Measurements from ENCODE around the gene GAMT. TPM values are rescaled to one million over a fixed set of nuclear protein-coding genes. Genes with fewer than 3 reads are reported as not detected.
A peak's percentile ranks its signal among the peaks of the same experiment; 100 is the strongest.

GAMT gene
- total RNA-seq, 1 experiment from 2014 or later = 27.7 TPM

- TF ChIP-seq HMGA2 (CRISPR knock-in tag; IDR thresholded peaks at IDR 0.05) (no peak), ZNF121 (CRISPR knock-in tag; IDR thresholded peaks at IDR 0.05) (peak; percentile 40; the same call in 1 of the 2 replicates)
- POLR2A ChIA-PET = no interaction called here
- Mint-ChIP-seq H3K27ac (no peak overlapping the region; the same call in 1 of the 2 replicates), H3K9me3 (no peaks in the 10 kb centered on the region), H3K4me1 (peaks cover 28% of the 10 kb centered on the region), H3K4me3 (peak overlapping the region; percentile 22), H3K27me3 (ENCODE audit: low read depth) (no peaks in the 10 kb centered on the region), H3K36me3 (peaks cover 13% of the 10 kb centered on the region)
- DNase-seq (ENCODE audit: low spot score) (no peak), ATAC-seq (no peak)
- CTCF ChIA-PET = no interaction called here
Measured at GRCh38 chr19:1353144-1353543, 48.2 kb downstream of the GAMT start.

GRCh38 chr19:1351381-1351851 is 49.9 kb downstream of the GAMT start:
- Mint-ChIP-seq H3K36me3 (no peaks in the 10 kb centered on the region; the same call in none of the 2 replicates), H3K27me3 (ENCODE audit: low read depth) (no peaks in the 10 kb centered on the region), H3K27ac (no peak overlapping the region), H3K4me3 (no peak overlapping the region), H3K4me1 (peaks cover 11% of the 10 kb centered on the region), H3K9me3 (no peaks in the 10 kb centered on the region)
- DNase-seq (ENCODE audit: low spot score) (no peak), ATAC-seq (no peak)
- no peak for TF ChIP-seq ARID4B (CRISPR knock-in tag; IDR thresholded peaks at IDR 0.05; ENCODE audit: borderline replicate concordance)
- TF ChIP-seq ZMAT4 (CRISPR knock-in tag; IDR thresholded peaks at IDR 0.05) = no peak
- POLR2A ChIA-PET = no interaction called here
- CTCF ChIA-PET = interaction anchor here (1.5 kb wide), 1 partner anchor 36 kb away, joined by 3 read pairs; no protein-coding TSS in a partner anchor

GRCh38 chr19:1350867-1351266 is 50.5 kb downstream of the GAMT start:
- Mint-ChIP-seq H3K4me3 (no peak overlapping the region), H3K27ac (no peak overlapping the region), H3K36me3 (no peaks in the 10 kb centered on the region; the same call in 1 of the 2 replicates), H3K4me1 (peaks cover 6% of the 10 kb centered on the region), H3K9me3 (no peaks in the 10 kb centered on the region), H3K27me3 (ENCODE audit: low read depth) (no peaks in the 10 kb centered on the region)
- ChIA-PET CTCF (interaction anchor here (1.5 kb wide), 1 partner anchor 35 kb away, joined by 3 read pairs; no protein-coding TSS in a partner anchor), POLR2A (no interaction called here)
- DNase-seq (ENCODE audit: low spot score) (no peak), ATAC-seq (no peak)
- TF ChIP-seq NR1H2 (CRISPR knock-in tag; IDR thresholded peaks at IDR 0.05) (no peak), ERG (CRISPR knock-in tag; IDR thresholded peaks at IDR 0.05) (no peak), MLX (CRISPR knock-in tag; IDR thresholded peaks at IDR 0.05) (no peak), KAT7 (CRISPR knock-in tag; IDR thresholded peaks at IDR 0.05; ENCODE audit: borderline replicate concordance) (no peak), ESRRA (CRISPR knock-in tag; IDR thresholded peaks at IDR 0.05; ENCODE audit: borderline replicate concordance) (no peak), ZNF423 (CRISPR knock-in tag; IDR thresholded peaks at IDR 0.05) (no peak), MYBL2 (CRISPR knock-in tag; IDR thresholded peaks at IDR 0.05) (no peak), PREB (CRISPR knock-in tag; IDR thresholded peaks at IDR 0.05; ENCODE audit: borderline replicate concordance) (no peak), FOXP4 (CRISPR knock-in tag; IDR thresholded peaks at IDR 0.05) (no peak), ZNF138 (CRISPR knock-in tag; conservative IDR thresholded peaks at IDR 0.05) (no peak), ZNF281 (CRISPR knock-in tag; IDR thresholded peaks at IDR 0.05) (no peak), FOXK1 (CRISPR knock-in tag; IDR thresholded peaks at IDR 0.05) (no peak), CTCF (IDR thresholded peaks at IDR 0.05) (no peak)
